ENCODE data around the gene RPGR. TPM values are rescaled to one million over a fixed set of nuclear protein-coding genes. Genes with fewer than 3 reads are reported as not detected.

The RPGR gene
- total and polyA plus RNA-seq, 9 of the 15 experiments (the other 6 are each of a cell fraction or from before 2014, with no cell fraction given) = 2.1 to 7.9 (median 5.7) TPM

GRCh38 chrX:38224160-38224559, 103.1 kb downstream of the RPGR start:
- POLR2A ChIA-PET = no interaction called here
- in situ Hi-C loops (cut with MboI) = no loop called here
- no peak for FAIRE-seq

GRCh38 chrX:38221391-38221929, 105.8 kb downstream of the RPGR start:
- POLR2A ChIA-PET = interaction anchor here (0.6 kb wide), 1 partner anchor 69 kb away, joined by 5 read pairs; no protein-coding TSS in a partner anchor
- H3K27ac ChIP-seq (ENCODE audit: extremely low read depth, low read depth, low read length) = no peak overlapping the region
- peaks cover 0 to 10% of the 10 kb centered on the region in 2 experiments; a peak in 2 of 5 replicates for H3K4me1 ChIP-seq (replicated peaks in 1 of 2; ENCODE audit: control insufficient read depth in 2 of 2, insufficient read depth in 2 of 2, low read length in 2 of 2)
- intact Hi-C loops (cut with micrococcal nuclease) = no loop called here
- no peaks in the 10 kb centered on the region for H3K9me3 ChIP-seq (replicated peaks; ENCODE audit: control insufficient read depth, insufficient read depth, low read depth, low read length)
- no peak overlapping the region for H3K4me2 ChIP-seq (ENCODE audit: insufficient read depth, low read length)
- no peak overlapping the region for H3K9ac ChIP-seq (ENCODE audit: insufficient read depth in 1 of 2, low read depth in 2 of 2, low read length in 2 of 2)
- H3K9me1 ChIP-seq (ENCODE audit: control insufficient read depth, insufficient read depth, low read length) = no peaks in the 10 kb centered on the region
- BruUV-seq (replicated peaks) = no TSS peak
- ATAC-seq (no peak), FAIRE-seq (no peak), DNase-seq (ENCODE audit: extremely low read depth in 1 of 4, low spot score in 3 of 4) (no peak)
- H3K36me3 ChIP-seq (ENCODE audit: control insufficient read depth, insufficient read depth, low read length) = no peaks in the 10 kb centered on the region
- H3K4me3 ChIP-seq = no peak overlapping the region
- CTCF ChIA-PET (ENCODE audit: low intra/inter-chr PET ratio) = no interaction called here
- 2% methylated on average over 10 of the region's 10 CpGs for WGBS (ENCODE audit: insufficient coverage, low coverage, missing lambda C conversion rate)
- in situ Hi-C loops (cut with MboI) = no loop called here
- H3K79me2 ChIP-seq (ENCODE audit: control insufficient read depth, insufficient read depth, low read length) = no peaks in the 10 kb centered on the region
- no peaks in the 10 kb centered on the region for H4K20me1 ChIP-seq (replicated peaks; ENCODE audit: control insufficient read depth, insufficient read depth, low read length)
- H2AFZ ChIP-seq (ENCODE audit: low read depth, low read length) = no peak overlapping the region
- H3K27me3 ChIP-seq (ENCODE audit: control insufficient read depth in 2 of 2, insufficient read depth in 2 of 2, low read length in 2 of 2) = peaks cover 0 to 28% of the 10 kb centered on the region in 2 experiments; a peak in 2 of 5 replicates
- TF ChIP-seq HNRNPH1 (optimal IDR thresholded peaks at IDR 0.05; ENCODE audit: low read depth, low read length) (no peak), COPS2 (conservative IDR thresholded peaks at IDR 0.05) (no peak), THRA (IDR thresholded peaks at IDR 0.05) (no peak), PRMT5 (CRISPR knock-in tag; IDR thresholded peaks at IDR 0.05) (no peak), LEF1 (IDR thresholded peaks at IDR 0.05) (no peak), CLOCK (CRISPR knock-in tag; IDR thresholded peaks at IDR 0.05; ENCODE audit: borderline replicate concordance) (no peak)

More at GRCh38 chrX:38224160-38224559, 103.1 kb downstream of the RPGR start:
- no peak overlapping the region for H3K27ac ChIP-seq (ENCODE audit: extremely low read depth, low read depth, low read length)
- H3K79me2 ChIP-seq (ENCODE audit: control insufficient read depth, insufficient read depth, low read length) = no peaks in the 10 kb centered on the region
- no peaks in the 10 kb centered on the region for H3K9me3 ChIP-seq (replicated peaks; ENCODE audit: control insufficient read depth, insufficient read depth, low read depth, low read length)
- H3K4me3 ChIP-seq = no peak overlapping the region
- ATAC-seq = no peak
- peaks cover 0 to 22% of the 10 kb centered on the region in 2 experiments; a peak in 2 of 5 replicates for H3K27me3 ChIP-seq (ENCODE audit: control insufficient read depth in 2 of 2, insufficient read depth in 2 of 2, low read length in 2 of 2)
- DNase-seq (ENCODE audit: extremely low read depth in 1 of 4, low spot score in 3 of 4) = no peak
- no peak for TF ChIP-seq FOXA1 (IDR thresholded peaks at IDR 0.05; ENCODE audit: borderline replicate concordance)
- no peak for TF ChIP-seq SMARCC2 (IDR thresholded peaks at IDR 0.05; ENCODE audit: low read depth)
- TF ChIP-seq TAF7 (tag; IDR thresholded peaks at IDR 0.05) = no peak
- TF ChIP-seq NFE2L1 (tag; IDR thresholded peaks at IDR 0.05; ENCODE audit: borderline replicate concordance, low read depth) = no peak
- TF ChIP-seq BRCA1 (IDR thresholded peaks at IDR 0.05) = no peak
- no peak for TF ChIP-seq BRCA1 (CRISPR knock-in tag; IDR thresholded peaks at IDR 0.05)
- no peak for TF ChIP-seq GATA2 (CRISPR knock-in tag; IDR thresholded peaks at IDR 0.05)
- no peak for TF ChIP-seq SREBF1 (IDR thresholded peaks at IDR 0.05; ENCODE audit: borderline replicate concordance, low read depth, low read length)
- no peak for TF ChIP-seq ZNF316 (IDR thresholded peaks at IDR 0.05)
- TF ChIP-seq KLF16 (IDR thresholded peaks at IDR 0.05) = no peak
- no TSS peak for BruUV-seq (replicated peaks)
- peaks cover 0 to 10% of the 10 kb centered on the region in 2 experiments; a peak in 2 of 5 replicates for H3K4me1 ChIP-seq (replicated peaks in 1 of 2; ENCODE audit: control insufficient read depth in 2 of 2, insufficient read depth in 2 of 2, low read length in 2 of 2)
- no peak overlapping the region for H3K9ac ChIP-seq (ENCODE audit: insufficient read depth in 1 of 2, low read depth in 2 of 2, low read length in 2 of 2)
- intact Hi-C loops (cut with micrococcal nuclease) = no loop called here
- no peaks in the 10 kb centered on the region for H3K9me1 ChIP-seq (ENCODE audit: control insufficient read depth, insufficient read depth, low read length)
- H3K36me3 ChIP-seq (ENCODE audit: control insufficient read depth, insufficient read depth, low read length) = no peaks in the 10 kb centered on the region
- H2AFZ ChIP-seq (ENCODE audit: low read depth, low read length) = no peak overlapping the region
- no peaks in the 10 kb centered on the region for H4K20me1 ChIP-seq (replicated peaks; ENCODE audit: control insufficient read depth, insufficient read depth, low read length)
- CTCF ChIA-PET (ENCODE audit: low intra/inter-chr PET ratio) = no interaction called here
- no peak overlapping the region for H3K4me2 ChIP-seq (ENCODE audit: insufficient read depth, low read length)
